ENCODE measurements around the gene ZNF804B. TPM values are rescaled to one million over a fixed set of nuclear protein-coding genes. Genes with fewer than 3 reads are reported as not detected.

The ZNF804B gene
- total RNA-seq, 2 experiments from 2014 or later, result not detected

DNA sequence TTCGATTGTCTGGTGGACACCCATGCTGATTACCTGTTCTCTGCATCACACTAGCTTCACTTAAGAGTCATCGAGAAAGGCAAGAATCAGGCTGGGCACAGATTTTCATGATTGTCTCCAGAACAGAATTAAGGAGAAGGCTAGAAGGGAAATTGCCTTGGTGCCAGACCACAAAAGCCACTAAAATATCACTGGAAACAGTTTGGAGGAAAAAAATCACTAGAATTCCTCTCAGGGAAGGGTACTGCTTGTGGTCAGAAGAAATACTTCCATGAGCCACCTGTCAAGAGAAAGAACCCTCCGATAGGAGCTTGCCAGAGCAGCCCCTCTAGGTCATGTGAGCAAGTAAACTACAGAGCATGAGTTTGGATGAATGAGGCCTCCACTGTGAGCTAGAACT lies 305.3 kb downstream of the ZNF804B start:
- no peaks in the 10 kb centered on the region for H3K9me3 Mint-ChIP-seq (ENCODE audit: insufficient read depth)
- no peaks in the 10 kb centered on the region for H3K27me3 Mint-ChIP-seq (ENCODE audit: low read depth)
- H3K4me1 Mint-ChIP-seq (ENCODE audit: low read depth), result no peaks in the 10 kb centered on the region
- no peak overlapping the region for H3K4me3 Mint-ChIP-seq
- ATAC-seq, result no peak
- H3K36me3 Mint-ChIP-seq (ENCODE audit: low read depth), result no peaks in the 10 kb centered on the region
- no peak for DNase-seq
- no peak overlapping the region for H3K27ac Mint-ChIP-seq
- CTCF ChIA-PET, result no interaction called here
- POLR2A ChIA-PET, result no interaction called here

DNA sequence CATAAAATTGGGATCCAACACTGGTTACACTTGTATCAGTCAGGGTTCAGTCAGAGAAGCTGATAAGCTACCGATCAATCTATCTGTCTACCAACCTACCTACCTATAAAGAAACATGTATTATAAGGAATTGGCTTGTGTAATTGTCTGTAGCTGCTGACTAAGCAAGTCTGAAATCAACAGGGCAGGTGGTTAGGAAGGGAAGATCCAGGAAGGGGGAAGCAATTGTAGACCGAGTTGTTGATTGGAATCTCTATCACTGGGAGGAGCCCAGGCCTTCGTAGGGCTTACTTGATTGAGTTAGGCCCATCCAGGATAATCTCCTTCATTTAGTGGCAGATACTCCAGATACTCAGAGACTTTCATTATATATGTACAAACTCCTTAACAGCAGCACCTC lies 307.5 kb downstream of the ZNF804B start:
- DNase-seq (no peak), ATAC-seq (no peak)
- Mint-ChIP-seq H3K27me3 (ENCODE audit: low read depth) (no peaks in the 10 kb centered on the region), H3K36me3 (ENCODE audit: low read depth) (no peaks in the 10 kb centered on the region), H3K4me1 (ENCODE audit: low read depth) (no peaks in the 10 kb centered on the region), H3K27ac (no peak overlapping the region), H3K4me3 (no peak overlapping the region), H3K9me3 (ENCODE audit: insufficient read depth) (no peaks in the 10 kb centered on the region)
- ChIA-PET CTCF (no interaction called here), POLR2A (no interaction called here)

DNA sequence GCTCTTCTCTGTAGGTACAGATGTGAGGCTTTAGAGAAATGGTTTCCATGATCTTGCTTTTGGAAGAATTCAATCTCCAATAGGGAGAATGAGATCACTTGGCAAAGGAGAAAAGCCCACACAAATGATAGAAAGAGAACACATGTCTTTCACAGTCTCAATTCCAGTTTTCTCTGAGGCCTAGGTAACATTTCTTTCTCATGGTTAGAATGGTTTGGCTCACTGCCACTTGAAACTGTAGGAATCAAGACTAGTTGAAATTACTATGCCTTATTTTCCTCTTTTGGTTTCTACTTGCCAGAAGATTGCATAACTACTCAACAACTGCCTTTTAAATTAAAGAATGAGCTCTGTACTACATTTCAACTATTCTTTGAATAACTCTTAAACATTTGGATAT lies 312.6 kb downstream of the ZNF804B start:
- H3K27me3 Mint-ChIP-seq (ENCODE audit: low read depth), result no peaks in the 10 kb centered on the region
- H3K36me3 Mint-ChIP-seq (ENCODE audit: low read depth), result no peaks in the 10 kb centered on the region
- H3K4me3 Mint-ChIP-seq, result no peak overlapping the region
- no peak for ATAC-seq
- H3K27ac Mint-ChIP-seq, result no peak overlapping the region
- no peaks in the 10 kb centered on the region for H3K9me3 Mint-ChIP-seq (ENCODE audit: insufficient read depth)
- CTCF ChIA-PET, result no interaction called here
- POLR2A ChIA-PET, result no interaction called here
- DNase-seq, result no peak
- no peaks in the 10 kb centered on the region for H3K4me1 Mint-ChIP-seq (ENCODE audit: low read depth)

DNA sequence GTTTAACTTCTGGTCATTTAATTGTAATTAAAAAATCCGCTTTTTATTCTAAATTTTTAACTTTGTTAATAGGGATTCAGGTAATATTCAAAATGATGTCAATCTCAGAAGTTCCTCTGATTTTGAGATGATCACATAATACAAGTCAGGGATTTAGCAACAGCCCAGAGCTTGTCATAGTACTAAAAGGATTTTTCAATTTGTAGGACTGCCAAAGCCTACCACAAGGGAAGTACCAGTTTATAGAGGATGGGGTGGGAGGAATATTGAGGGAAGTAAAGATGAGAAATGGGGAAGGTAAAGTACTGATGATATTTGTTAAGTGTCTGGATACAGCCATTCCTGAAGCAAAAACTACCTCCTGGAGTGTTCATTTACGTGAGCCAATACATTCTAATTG lies 314.3 kb downstream of the ZNF804B start:
- H3K4me1 Mint-ChIP-seq (ENCODE audit: low read depth), result no peaks in the 10 kb centered on the region
- POLR2A ChIA-PET, result no interaction called here

DNA sequence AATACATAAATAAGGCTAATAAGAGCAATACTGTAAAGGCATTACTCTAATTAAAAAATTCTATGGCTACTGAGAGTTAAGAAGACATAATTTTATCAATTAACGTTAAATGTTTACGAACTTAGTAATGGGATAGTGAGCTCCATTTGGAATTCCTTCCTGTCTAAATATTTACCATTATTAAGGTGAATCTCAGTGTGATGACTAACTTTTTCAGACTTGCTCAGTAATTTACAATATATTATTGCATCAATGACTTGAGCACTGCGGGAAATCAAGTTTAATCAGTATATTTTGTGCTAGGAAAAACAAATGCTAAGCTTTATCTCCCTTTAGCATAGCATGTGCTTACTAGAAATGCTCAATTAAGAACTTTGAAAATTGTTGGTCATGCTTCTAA lies 318.5 kb downstream of the ZNF804B start:
- H3K27ac Mint-ChIP-seq, result no peak overlapping the region
- POLR2A ChIA-PET, result no interaction called here
- ATAC-seq, result no peak

More for the DNA sequence above, 314.3 kb downstream of the ZNF804B start:
- no peaks in the 10 kb centered on the region for H3K27me3 Mint-ChIP-seq (ENCODE audit: low read depth)
- H3K36me3 Mint-ChIP-seq (ENCODE audit: low read depth), result no peaks in the 10 kb centered on the region
- no peak overlapping the region for H3K27ac Mint-ChIP-seq
- no peaks in the 10 kb centered on the region for H3K9me3 Mint-ChIP-seq (ENCODE audit: insufficient read depth)
- CTCF ChIA-PET, result no interaction called here
- DNase-seq, result no peak
- no peak overlapping the region for H3K4me3 Mint-ChIP-seq
- no peak for ATAC-seq

DNA sequence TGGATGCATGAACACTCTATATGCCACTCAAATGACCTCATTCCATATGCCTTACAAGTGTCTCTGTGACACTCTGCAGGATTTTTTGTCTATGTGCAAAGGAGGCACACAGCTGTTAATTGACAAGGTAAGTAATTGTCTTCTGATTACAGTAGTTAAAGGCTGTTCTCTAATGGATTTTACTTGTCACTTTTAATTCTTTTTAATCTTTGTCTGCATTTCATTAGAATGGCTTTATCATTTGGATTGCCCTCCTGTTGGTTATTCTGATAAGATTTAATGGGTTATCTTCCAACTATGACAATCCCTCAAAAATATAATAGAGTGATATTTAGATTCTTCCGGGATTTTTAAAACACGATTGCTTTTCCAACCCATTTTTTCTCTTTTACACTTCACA lies 326.1 kb downstream of the ZNF804B start:
- CTCF ChIA-PET, result no interaction called here
- DNase-seq (no peak), ATAC-seq (no peak)
- Mint-ChIP-seq H3K27me3 (ENCODE audit: low read depth) (peaks cover 2% of the 10 kb centered on the region), H3K9me3 (ENCODE audit: insufficient read depth) (no peaks in the 10 kb centered on the region), H3K4me3 (no peak overlapping the region), H3K4me1 (ENCODE audit: low read depth) (no peaks in the 10 kb centered on the region), H3K36me3 (ENCODE audit: low read depth) (no peaks in the 10 kb centered on the region), H3K27ac (no peak overlapping the region)
- POLR2A ChIA-PET, result no interaction called here

More for the DNA sequence above, 318.5 kb downstream of the ZNF804B start:
- Mint-ChIP-seq H3K9me3 (ENCODE audit: insufficient read depth) (no peaks in the 10 kb centered on the region), H3K4me1 (ENCODE audit: low read depth) (no peaks in the 10 kb centered on the region), H3K4me3 (no peak overlapping the region), H3K27me3 (ENCODE audit: low read depth) (no peaks in the 10 kb centered on the region), H3K36me3 (ENCODE audit: low read depth) (no peaks in the 10 kb centered on the region)
- DNase-seq, result no peak
- CTCF ChIA-PET, result no interaction called here

DNA sequence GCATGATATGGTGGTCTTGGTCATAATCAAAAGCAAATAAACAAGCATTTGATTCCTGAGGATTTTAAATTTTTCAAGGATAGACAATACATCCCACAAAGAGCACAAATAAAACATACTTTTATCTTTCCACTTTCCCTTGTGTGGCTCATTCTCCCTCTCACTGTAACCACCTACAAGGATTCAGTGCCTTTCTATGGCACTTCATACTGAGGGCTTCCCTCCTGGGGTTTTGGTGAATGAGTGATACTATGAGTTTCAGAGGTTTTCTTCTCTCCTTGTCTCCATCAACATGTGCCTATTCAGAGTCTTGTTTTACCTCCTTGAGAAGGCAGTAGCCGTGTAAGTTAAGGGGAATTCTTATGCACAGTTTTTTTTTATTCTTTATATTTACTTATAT lies 332.1 kb downstream of the ZNF804B start:
- DNase-seq (no peak), ATAC-seq (no peak)
- CTCF ChIA-PET, result no interaction called here
- no peaks in the 10 kb centered on the region for H3K27me3 Mint-ChIP-seq (ENCODE audit: low read depth)
- H3K9me3 Mint-ChIP-seq (ENCODE audit: insufficient read depth), result no peaks in the 10 kb centered on the region
- no peaks in the 10 kb centered on the region for H3K4me1 Mint-ChIP-seq (ENCODE audit: low read depth)
- no peaks in the 10 kb centered on the region for H3K36me3 Mint-ChIP-seq (ENCODE audit: low read depth)
- no peak overlapping the region for H3K4me3 Mint-ChIP-seq
- POLR2A ChIA-PET, result no interaction called here
- H3K27ac Mint-ChIP-seq, result no peak overlapping the region

DNA sequence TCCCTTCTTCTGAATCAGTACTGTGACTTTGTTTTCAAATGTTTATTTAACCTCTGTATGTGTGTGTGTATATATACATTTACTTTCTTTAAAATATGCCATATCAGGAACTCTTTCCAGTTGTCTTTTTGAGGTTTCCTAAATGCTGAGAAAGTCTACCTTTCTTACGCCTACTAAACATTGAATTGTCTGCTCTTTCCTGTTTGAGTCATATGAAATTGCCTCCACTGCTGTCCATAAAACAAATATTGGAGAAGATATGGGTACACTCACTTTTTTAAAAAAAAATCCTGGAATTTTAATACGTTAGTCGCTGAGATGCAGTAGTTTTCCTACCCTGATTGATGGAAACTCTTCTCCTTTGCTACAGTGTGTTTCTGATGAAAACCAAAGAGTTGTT lies 334.8 kb downstream of the ZNF804B start:
- CTCF ChIA-PET, result no interaction called here
- Mint-ChIP-seq H3K27ac (no peak overlapping the region), H3K9me3 (ENCODE audit: insufficient read depth) (no peaks in the 10 kb centered on the region), H3K36me3 (ENCODE audit: low read depth) (no peaks in the 10 kb centered on the region), H3K27me3 (ENCODE audit: low read depth) (no peaks in the 10 kb centered on the region), H3K4me1 (ENCODE audit: low read depth) (no peaks in the 10 kb centered on the region), H3K4me3 (no peak overlapping the region)
- DNase-seq (no peak), ATAC-seq (no peak)
- POLR2A ChIA-PET, result no interaction called here

DNA sequence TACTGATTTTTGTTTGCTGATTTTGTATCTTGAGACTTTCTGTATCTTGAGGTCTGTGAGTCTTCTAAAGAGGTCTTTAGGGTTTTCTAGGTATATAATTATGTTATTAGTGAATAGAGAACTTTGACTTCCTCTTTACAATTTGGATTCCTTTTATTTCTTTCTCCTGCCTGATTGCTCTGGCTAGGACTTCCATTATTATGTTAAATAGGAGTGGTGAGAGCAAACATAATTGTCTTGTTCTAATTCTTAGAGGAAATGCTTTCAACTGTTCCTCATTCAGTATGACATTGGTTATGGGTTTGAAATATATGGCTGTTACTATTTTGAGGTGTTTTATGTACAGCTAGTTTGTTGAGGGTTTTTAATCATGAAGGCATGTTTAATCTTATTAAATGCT lies 344.1 kb downstream of the ZNF804B start:
- no peaks in the 10 kb centered on the region for H3K9me3 Mint-ChIP-seq (ENCODE audit: insufficient read depth)
- ChIA-PET POLR2A (no interaction called here), CTCF (no interaction called here)
- H3K4me1 Mint-ChIP-seq (ENCODE audit: low read depth), result no peaks in the 10 kb centered on the region
- DNase-seq (no peak), ATAC-seq (no peak)
- no peak overlapping the region for H3K4me3 Mint-ChIP-seq
- no peak overlapping the region for H3K27ac Mint-ChIP-seq
- no peaks in the 10 kb centered on the region for H3K36me3 Mint-ChIP-seq (ENCODE audit: low read depth)
- no peaks in the 10 kb centered on the region for H3K27me3 Mint-ChIP-seq (ENCODE audit: low read depth)

DNA sequence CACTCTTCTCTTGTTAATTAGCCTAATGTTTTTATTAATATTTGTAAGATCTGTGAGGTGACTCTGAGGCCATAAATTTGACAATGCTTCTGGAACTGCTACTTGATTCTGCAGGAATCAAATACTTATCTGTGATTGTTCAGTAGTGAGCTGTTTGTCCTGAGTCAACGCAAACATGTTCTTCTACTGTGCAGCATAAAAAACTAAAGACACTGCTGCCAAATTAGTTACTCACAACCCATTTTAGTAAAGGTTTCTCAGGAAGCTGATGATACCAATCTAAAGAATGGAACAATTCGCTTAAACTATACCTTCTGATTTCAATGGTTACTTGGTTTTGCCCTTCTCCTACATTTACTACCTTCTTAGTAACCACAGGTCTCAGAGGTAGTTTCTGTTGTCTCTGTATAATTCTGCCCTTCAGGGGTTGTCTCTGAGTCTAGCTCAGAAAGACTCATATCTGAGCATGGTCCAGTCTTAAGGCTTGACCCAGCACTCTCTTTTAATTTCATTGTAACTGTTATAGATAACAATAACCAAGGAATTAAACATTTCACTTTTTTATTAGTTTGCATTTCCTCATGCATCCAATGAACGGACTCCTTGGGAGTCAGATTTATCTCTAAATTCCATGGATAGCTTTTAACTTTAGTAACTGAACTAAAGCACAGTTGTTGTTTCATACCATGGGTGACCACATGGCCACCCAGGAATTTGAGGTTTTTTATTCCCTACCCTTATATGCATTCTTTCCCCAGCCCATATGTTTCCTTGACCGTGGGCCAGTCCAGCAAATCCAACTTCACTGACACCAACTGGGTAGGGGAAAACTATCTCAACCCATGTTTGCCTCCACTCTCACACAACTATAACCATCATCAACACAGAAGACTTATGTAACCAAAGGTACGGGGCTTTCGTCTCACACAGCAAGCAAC lies 345.5 kb downstream of the ZNF804B start:
- no peak for ATAC-seq

DNA sequence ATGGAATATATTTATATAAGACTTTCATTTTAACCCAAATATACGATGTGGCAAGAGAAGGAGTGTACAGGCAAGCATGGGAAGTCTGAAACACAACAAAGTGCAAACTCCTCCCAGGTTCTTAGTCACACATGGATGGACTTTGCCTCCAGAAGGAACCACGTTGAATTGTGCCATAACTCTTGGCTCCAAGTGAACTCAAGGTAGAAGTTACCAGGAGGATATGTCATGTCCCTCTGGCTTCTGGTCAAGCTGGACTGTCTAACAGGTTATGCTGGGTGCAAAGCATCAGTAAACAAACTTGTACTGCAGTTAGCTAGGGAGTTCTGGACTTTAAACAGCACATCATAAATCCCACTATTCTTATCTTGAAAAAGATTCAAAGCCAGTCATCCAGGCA lies 364.4 kb downstream of the ZNF804B start:
- ATAC-seq (no peak), DNase-seq (no peak)
- POLR2A ChIA-PET, result no interaction called here
- no peak overlapping the region for H3K4me3 Mint-ChIP-seq
- H3K36me3 Mint-ChIP-seq (ENCODE audit: low read depth), result no peaks in the 10 kb centered on the region
- H3K27ac Mint-ChIP-seq, result no peak overlapping the region
- H3K4me1 Mint-ChIP-seq (ENCODE audit: low read depth), result no peaks in the 10 kb centered on the region
- H3K27me3 Mint-ChIP-seq (ENCODE audit: low read depth), result peaks cover 2% of the 10 kb centered on the region
- H3K9me3 Mint-ChIP-seq (ENCODE audit: insufficient read depth), result no peaks in the 10 kb centered on the region
- CTCF ChIA-PET, result no interaction called here

More for the DNA sequence above, 345.5 kb downstream of the ZNF804B start:
- Mint-ChIP-seq H3K4me3 (no peak overlapping the region), H3K9me3 (ENCODE audit: insufficient read depth) (no peaks in the 10 kb centered on the region), H3K36me3 (ENCODE audit: low read depth) (no peaks in the 10 kb centered on the region), H3K27me3 (ENCODE audit: low read depth) (no peaks in the 10 kb centered on the region), H3K4me1 (ENCODE audit: low read depth) (no peaks in the 10 kb centered on the region), H3K27ac (no peak overlapping the region)
- DNase-seq, result no peak
- CTCF ChIA-PET, result no interaction called here
- POLR2A ChIA-PET, result no interaction called here

DNA sequence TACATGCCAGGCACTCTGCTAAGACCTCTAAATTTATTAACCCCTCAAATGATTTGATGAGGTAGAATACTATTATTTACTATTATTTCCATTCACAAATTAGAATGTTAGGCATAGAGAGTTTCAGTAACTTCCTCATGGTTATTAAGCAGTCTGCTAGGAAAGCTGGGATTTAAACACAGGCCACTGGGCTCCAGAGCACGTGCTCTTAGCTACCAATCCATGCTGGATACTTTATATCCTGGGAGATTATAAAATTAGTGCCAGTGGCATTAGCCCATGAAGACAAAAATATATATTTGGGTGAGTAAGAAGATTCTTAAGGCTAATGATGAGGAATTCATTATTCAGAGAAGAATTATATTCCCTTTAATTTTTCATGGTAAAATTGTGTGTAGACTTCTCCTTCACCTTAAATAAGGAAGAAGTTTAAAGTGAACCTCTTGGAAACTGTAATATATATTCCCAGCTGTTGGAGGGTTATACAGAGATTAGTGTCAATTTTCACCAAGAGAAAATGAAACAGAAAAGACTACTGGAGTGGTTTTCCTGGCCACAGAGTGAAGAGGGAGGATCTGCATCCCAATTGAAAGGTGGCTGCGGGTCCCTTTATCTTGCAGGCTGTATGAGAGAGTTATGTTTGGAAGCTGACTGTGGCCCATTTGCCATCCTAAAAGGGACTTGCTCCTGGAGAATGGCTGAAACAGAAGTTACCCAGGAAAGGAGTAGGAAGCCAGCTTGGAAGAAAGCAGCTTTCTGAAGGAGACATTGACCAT lies 370.3 kb downstream of the ZNF804B start:
- no peaks in the 10 kb centered on the region for H3K9me3 Mint-ChIP-seq (ENCODE audit: insufficient read depth)
- H3K27me3 Mint-ChIP-seq (ENCODE audit: low read depth), result no peaks in the 10 kb centered on the region
- no peaks in the 10 kb centered on the region for H3K36me3 Mint-ChIP-seq (ENCODE audit: low read depth)
- ChIA-PET POLR2A (no interaction called here), CTCF (no interaction called here)
- no peak overlapping the region for H3K27ac Mint-ChIP-seq
- no peaks in the 10 kb centered on the region for H3K4me1 Mint-ChIP-seq (ENCODE audit: low read depth)
- no peak for DNase-seq
- no peak overlapping the region for H3K4me3 Mint-ChIP-seq
- no peak for ATAC-seq

Data from activated CD8-positive, alpha-beta T cell treated with anti-CD3 and anti-CD28 coated beads, Interleukin-2, amount 10 ng/mL, durations not matched to agents 7 days and 5 days (primary cell).